ENCODE results near the gene TAS1R1. TPM values are rescaled to one million over a fixed set of nuclear protein-coding genes. Genes with fewer than 3 reads are reported as not detected.

Gene TAS1R1
- total RNA-seq, result under 1 TPM in 1 of 3 donors, not detected in 2; 0.16 TPM

DNA sequence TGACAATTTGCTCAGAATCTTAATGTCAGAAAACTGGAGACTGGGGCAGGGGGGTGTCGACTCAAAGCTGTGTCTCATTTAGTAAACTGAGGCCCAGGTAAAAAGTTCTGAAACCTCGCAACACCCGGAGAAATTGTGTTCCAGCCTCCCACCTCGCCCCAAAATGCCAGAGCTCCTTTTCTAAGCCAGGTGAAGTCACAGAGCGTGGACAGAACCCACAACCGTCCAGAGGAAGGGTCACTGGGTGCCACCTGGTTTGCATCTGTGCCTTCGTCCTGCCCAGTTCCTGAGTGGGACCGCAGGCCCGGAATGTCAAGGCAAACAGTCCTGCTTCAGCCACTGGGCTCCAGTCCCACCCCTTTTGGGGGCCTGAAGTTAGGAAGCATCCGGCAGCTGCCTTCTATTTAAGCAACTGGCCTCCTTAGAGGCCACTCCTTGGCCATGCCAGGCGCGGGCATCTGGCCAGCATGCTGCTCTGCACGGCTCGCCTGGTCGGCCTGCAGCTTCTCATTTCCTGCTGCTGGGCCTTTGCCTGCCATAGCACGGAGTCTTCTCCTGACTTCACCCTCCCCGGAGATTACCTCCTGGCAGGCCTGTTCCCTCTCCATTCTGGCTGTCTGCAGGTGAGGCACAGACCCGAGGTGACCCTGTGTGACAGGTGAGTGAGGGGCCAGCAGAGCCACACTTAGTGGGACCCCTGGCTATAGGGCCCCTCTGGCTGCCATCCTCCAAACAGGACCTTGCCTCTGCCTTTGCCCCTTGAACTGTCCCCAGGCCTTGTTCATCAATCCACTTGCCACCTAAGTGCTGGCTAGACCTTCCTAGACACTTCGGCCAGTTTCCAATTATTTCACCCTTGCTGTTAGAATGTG is at the start of gene TAS1R1:
TSS of gene TAS1R1 (plus strand) at position 401 of the 872 bp plus-strand sequence. CDS start at position 468, 67 bp downstream.
- Histone ChIP-seq H3K9me3 (no peaks in the 10 kb centered on the region), H3K36me3 (no peaks in the 10 kb centered on the region), H3K4me1 (peaks cover 7 to 8% of the 10 kb centered on the region in 2 donors), H3K4me3 (peak within 1 kb of the TSS; percentile 97 to 99 (median 97)), H3K27ac (peak within 1 kb of the TSS; percentile 82 to 85), H3K27me3 (no peaks in the 10 kb centered on the region)
- TF ChIP-seq POLR2AphosphoS5 (IDR thresholded peaks at IDR 0.05) (no peak), POLR2A (IDR thresholded peaks at IDR 0.05) (no peak), CTCF (IDR thresholded peaks at IDR 0.05) (no peak)
- intact Hi-C loops (cut with DNase I; ENCODE audit: low total_unique reads), result loop anchor here (10.0 kb wide), 1 partner anchor 70 kb away; the partner anchor contains the start of gene THAP3
- peak in 1 of 2 donors; percentile 31 for DNase-seq (ENCODE audit: low spot score in 2 of 2)

DNA sequence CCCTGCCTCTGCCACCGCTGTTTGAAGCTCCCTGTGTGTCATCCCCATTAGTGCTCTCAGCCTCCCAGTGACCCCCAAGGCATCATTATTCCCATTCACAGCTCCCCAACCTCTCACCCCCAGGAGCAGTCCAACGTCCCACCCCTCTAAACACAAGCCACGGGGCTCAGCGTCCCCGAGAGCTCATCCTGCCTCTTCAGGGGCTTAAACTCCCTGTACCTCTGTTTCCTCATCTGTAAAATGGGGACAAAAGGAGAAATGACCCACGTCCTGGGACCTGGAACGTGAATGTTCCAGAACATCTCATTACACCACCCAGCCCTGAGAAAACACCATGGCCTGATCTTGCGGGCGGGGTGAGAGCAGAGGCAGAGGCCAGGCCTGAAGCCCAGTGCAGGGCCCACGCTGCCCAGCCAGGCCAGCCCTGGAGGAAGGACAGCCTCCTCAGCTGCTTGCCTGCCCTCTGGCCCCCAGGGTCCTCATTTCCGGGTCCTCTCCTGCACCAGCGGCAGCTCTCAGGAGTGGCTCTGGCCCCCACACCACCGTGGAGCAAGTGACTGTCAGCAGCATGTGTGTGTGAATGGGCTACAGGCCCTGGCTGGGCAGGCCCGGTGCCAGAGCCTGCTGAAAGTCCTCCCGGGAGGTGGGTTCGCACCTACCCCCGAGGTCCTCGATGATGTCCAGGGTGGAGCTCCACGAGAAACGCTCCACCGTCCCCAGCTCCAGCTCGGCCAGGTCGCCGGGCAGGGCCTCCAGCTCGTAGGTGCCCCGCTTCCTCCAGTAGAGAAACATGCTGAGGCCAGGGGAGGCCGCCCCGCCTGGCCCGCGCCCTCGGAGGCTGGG is 49.5 kb upstream of the TAS1R1 start:
- Histone ChIP-seq H3K4me1 (peaks cover 0 to 12% of the 10 kb centered on the region in 2 donors), H3K27ac (no peak overlapping the region), H3K36me3 (no peaks in the 10 kb centered on the region), H3K27me3 (no peaks in the 10 kb centered on the region), H3K4me3 (no peak overlapping the region), H3K9me3 (no peaks in the 10 kb centered on the region)
- intact Hi-C loops (cut with DNase I; ENCODE audit: low total_unique reads), result no loop called here
- no peak for TF ChIP-seq POLR2A (IDR thresholded peaks at IDR 0.05)
- no peak for TF ChIP-seq CTCF (IDR thresholded peaks at IDR 0.05)
- TF ChIP-seq POLR2AphosphoS5 (IDR thresholded peaks at IDR 0.05), result no peak
- DNase-seq (ENCODE audit: low spot score in 2 of 2), result no peak

- no peak overlapping the region for H3K27ac ChIP-seq
- no peak overlapping the region for H3K4me3 ChIP-seq
- no peaks in the 10 kb centered on the region for H3K36me3 ChIP-seq
- no peak for DNase-seq (ENCODE audit: low spot score in 2 of 2)
- peaks cover 0 to 12% of the 10 kb centered on the region in 2 donors for H3K4me1 ChIP-seq
- TF ChIP-seq POLR2A (IDR thresholded peaks at IDR 0.05) (no peak), CTCF (IDR thresholded peaks at IDR 0.05) (no peak), POLR2AphosphoS5 (IDR thresholded peaks at IDR 0.05) (no peak)
- no peaks in the 10 kb centered on the region for H3K9me3 ChIP-seq
- intact Hi-C loops (cut with DNase I; ENCODE audit: low total_unique reads), result no loop called here
- no peaks in the 10 kb centered on the region for H3K27me3 ChIP-seq
Observed at GRCh38 chr1:6506210-6507036, 48.7 kb upstream of the TAS1R1 start.

GRCh38 chr1:6507037-6507428 is 48.1 kb upstream of the TAS1R1 start:
- no peaks in the 10 kb centered on the region for H3K27me3 ChIP-seq
- TF ChIP-seq POLR2AphosphoS5 (IDR thresholded peaks at IDR 0.05) (no peak), CTCF (IDR thresholded peaks at IDR 0.05) (no peak), POLR2A (IDR thresholded peaks at IDR 0.05) (no peak)
- DNase-seq (ENCODE audit: low spot score in 2 of 2), result no peak

More at GRCh38 chr1:6507037-6507428, 48.1 kb upstream of the TAS1R1 start:
- H3K9me3 ChIP-seq, result no peaks in the 10 kb centered on the region
- H3K27ac ChIP-seq, result peak overlapping the region in 1 of 2 donors; percentile 48
- H3K4me1 ChIP-seq, result peaks cover 0 to 12% of the 10 kb centered on the region in 2 donors
- no peaks in the 10 kb centered on the region for H3K36me3 ChIP-seq
- intact Hi-C loops (cut with DNase I; ENCODE audit: low total_unique reads), result no loop called here
- no peak overlapping the region for H3K4me3 ChIP-seq

Measured in breast epithelium (tissue), 4 donors.